GM12878 (cell line): ENCODE measurements around the gene AFAP1.

Experiments used
- CHD4 ChIP-seq: fragments of 200-600 bp; sonication (generic); IDR thresholded peaks from 2 replicates; pipeline ENCODE4 v1.6.1; 2016; ENCODE audit warnings: mild to moderate bottlenecking
- FOXK2 ChIP-seq: fragments of 450-650 bp; IDR thresholded peaks from 2 replicates; pipeline ENCODE4 v1.6.1; 2017; ENCODE audit warnings: mild to moderate bottlenecking, moderate library complexity
- KDM1A ChIP-seq: fragments of 200-600 bp; sonication (generic); IDR thresholded peaks from 2 replicates; pipeline ENCODE4 v1.6.1; 2016; ENCODE audit warnings: borderline replicate concordance
- PBX3 ChIP-seq: IDR thresholded peaks from 2 replicates; pipeline ENCODE4 v1.6.1; 2011; ENCODE audit warnings: mild to moderate bottlenecking, low read depth, low read length, moderate library complexity; ENCODE audit not compliant: insufficient replicate concordance
- POLR2A ChIP-seq: IDR thresholded peaks from 2 replicates; pipeline ENCODE4 v1.6.1; 2011; ENCODE audit warnings: low read depth, mild to moderate bottlenecking, low read length
- SP1 ChIP-seq: IDR thresholded peaks from one replicate; pipeline ENCODE4 v1.6.1; 2011; ENCODE audit warnings: low read depth, low read length
- ZBED1 ChIP-seq: IDR thresholded peaks from 2 replicates; pipeline ENCODE4 v1.6.1; 2016; ENCODE audit warnings: borderline replicate concordance
- TF ChIP-seq, protein P1 (sequence below), 3 experiments: IDR thresholded peaks in 2 of 3; conservative IDR thresholded peaks in 1 of 3; 2 replicates each; pipeline ENCODE4 v1.5.1; 2011; ENCODE audit warnings: low read depth in 3 of 3, low read length in 3 of 3, mild to moderate bottlenecking in 3 of 3, control low read depth in 2 of 3, moderate library complexity in 2 of 3, inconsistent platforms in 1 of 3, mixed read lengths in 1 of 3; ENCODE audit not compliant: control insufficient read depth in 2 of 3, insufficient read depth in 1 of 3; ENCODE audit errors: extremely low read depth in 1 of 3

DNA sequence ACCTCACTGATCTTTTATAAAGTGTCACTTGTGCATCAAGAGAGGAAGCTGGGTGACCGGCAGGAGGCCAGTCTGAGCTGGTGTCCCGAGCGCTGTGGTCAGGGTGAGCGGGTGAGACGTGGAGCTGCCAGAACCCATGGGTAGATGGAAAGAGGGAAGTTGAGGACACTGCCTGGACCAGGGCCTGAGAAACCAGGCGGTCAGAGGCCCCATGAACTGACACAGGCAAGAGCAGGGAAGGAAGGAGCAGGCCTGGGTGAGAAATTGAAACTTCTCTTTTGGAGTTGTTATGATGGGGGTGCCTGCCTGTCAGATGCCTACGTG lies 192.6 kb downstream of the AFAP1 start:
- TF ChIP-seq, protein P1, sequence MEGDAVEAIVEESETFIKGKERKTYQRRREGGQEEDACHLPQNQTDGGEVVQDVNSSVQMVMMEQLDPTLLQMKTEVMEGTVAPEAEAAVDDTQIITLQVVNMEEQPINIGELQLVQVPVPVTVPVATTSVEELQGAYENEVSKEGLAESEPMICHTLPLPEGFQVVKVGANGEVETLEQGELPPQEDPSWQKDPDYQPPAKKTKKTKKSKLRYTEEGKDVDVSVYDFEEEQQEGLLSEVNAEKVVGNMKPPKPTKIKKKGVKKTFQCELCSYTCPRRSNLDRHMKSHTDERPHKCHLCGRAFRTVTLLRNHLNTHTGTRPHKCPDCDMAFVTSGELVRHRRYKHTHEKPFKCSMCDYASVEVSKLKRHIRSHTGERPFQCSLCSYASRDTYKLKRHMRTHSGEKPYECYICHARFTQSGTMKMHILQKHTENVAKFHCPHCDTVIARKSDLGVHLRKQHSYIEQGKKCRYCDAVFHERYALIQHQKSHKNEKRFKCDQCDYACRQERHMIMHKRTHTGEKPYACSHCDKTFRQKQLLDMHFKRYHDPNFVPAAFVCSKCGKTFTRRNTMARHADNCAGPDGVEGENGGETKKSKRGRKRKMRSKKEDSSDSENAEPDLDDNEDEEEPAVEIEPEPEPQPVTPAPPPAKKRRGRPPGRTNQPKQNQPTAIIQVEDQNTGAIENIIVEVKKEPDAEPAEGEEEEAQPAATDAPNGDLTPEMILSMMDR (IDR thresholded peaks at IDR 0.05 in 2 of 3, conservative IDR thresholded peaks at IDR 0.05 in 1 of 3; ENCODE audit: control insufficient read depth in 2 of 3, extremely low read depth in 1 of 3, insufficient read depth in 1 of 3, low read depth in 3 of 3, low read length in 3 of 3) = no peak
- no peak for TF ChIP-seq SP1
- TF ChIP-seq CHD4 = no peak
- no peak for TF ChIP-seq ZBED1
- TF ChIP-seq PBX3 = no peak
- TF ChIP-seq FOXK2 = no peak
- no peak for TF ChIP-seq POLR2A
- no peak for TF ChIP-seq KDM1A
